Occipital lobe (tissue), 2 donors: ENCODE data around the gene MSS51. TPM values are rescaled to one million over a fixed set of nuclear protein-coding genes. Genes with fewer than 3 reads are reported as not detected.

Source experiments
- DNase-seq: peaks from one replicate; lab custom pipeline; 2025; lab: John Stamatoyannopoulos, UW
- total RNA-seq: library from RNA; depleted of rRNA; stranded (reverse); fragments of >200 nt; gene quantifications from one replicate; pipeline ENCODE4 v1.2.3, GENCODE V29; 2014

The MSS51 gene
- 3.7 TPM for total RNA-seq

DNA sequence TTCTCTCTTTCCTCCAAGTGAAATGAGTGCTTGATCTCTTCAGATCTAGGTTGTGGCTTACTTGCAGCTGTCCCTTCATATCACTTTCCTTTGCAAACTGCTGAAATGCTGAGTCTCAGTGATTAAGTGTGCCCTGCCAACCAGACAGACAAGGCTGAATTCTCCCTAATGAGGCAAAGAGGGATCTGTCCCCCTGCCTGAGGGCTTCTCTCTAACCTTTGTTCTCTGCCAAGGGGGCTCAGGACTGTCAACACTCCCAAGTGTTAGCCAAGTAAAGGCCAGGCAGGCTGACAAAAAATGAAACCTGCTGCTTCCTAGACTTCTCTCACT is at the start of gene MSS51:
Gene MSS51 (minus strand): TSS at position 24 of the 330 bp plus-strand sequence. CDS start 5,277 bp downstream, outside the sequence.
- DNase-seq: no peak

- no peak for DNase-seq
These were observed 46.8 kb upstream of the MSS51 start for GRCh38 chr10:73480158-73480557.

DNA sequence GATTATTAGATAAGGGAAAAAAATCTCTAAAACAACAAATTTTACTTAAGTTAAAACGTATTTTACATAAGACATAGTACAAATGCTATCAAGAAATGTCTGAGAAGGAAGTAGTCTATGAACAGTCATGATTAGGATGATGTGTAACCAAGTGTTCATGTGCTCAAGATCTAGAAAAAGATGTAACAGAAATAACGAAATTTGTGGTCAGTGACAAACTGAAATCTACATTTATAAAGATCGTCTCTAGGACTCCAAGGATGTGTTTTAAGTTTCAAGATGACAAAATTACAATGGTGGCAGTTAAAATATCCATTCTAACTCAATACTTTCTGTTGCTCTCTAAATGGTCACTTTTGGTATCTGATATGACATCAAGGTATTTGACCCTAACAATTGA is 45.3 kb upstream of the MSS51 start:
- DNase-seq: no peak

DNA sequence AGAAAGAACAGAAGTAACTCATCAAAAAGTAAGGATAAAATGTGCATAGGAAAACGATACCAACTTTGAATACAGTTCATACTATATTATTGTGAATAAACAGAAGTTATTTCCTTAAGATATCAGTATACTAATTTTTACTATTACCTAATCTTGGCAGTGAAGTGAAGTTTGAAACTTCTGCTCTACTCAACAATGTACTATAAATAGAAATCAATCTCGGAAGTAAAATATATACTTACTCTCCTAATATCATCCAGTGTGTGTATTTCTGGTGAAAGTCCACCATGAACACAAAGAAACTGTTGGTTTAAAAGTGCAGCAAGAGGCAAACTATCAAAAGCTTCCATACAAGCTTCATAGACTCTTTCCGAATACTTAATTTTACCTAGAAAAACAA is 37.9 kb upstream of the MSS51 start:
- no peak for DNase-seq

DNA sequence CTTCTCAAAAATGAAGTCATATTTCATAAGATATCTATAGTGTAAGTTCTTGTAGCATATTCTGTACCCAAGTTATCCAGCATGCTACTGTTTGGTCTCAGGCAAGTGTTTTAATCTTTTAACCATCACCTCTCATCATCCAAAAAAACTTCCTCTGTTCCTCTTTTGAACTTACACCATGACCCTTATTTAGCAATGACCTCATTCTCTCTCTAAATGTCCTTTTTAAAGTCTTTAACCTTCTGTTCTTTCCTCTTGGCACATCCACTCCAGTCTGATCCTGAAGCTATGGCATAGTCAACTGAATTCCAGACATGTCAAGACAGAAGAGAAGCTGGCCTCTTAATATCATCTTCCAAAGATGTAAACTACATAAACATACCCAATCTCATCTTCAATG is 36.2 kb upstream of the MSS51 start:
- DNase-seq: no peak

DNA sequence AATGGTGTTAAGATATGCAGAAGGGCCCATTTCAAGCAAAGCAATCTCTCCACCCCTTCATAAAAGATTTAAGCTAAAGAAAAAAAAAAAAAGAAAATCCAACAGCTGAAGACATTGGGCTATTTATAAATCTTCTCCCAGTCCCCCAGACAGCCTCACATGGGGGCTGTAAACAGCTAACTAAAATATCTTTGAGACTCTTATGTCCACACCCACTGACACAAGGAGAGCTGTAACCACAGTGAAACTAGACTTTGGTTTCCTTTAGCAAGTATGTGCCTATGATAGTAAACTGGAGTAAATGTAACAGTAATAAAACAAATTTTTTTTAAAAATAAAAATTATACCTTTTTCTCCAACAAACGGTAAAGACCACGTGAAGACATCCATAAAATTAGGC is 33.8 kb upstream of the MSS51 start:
- DNase-seq: no peak

DNA sequence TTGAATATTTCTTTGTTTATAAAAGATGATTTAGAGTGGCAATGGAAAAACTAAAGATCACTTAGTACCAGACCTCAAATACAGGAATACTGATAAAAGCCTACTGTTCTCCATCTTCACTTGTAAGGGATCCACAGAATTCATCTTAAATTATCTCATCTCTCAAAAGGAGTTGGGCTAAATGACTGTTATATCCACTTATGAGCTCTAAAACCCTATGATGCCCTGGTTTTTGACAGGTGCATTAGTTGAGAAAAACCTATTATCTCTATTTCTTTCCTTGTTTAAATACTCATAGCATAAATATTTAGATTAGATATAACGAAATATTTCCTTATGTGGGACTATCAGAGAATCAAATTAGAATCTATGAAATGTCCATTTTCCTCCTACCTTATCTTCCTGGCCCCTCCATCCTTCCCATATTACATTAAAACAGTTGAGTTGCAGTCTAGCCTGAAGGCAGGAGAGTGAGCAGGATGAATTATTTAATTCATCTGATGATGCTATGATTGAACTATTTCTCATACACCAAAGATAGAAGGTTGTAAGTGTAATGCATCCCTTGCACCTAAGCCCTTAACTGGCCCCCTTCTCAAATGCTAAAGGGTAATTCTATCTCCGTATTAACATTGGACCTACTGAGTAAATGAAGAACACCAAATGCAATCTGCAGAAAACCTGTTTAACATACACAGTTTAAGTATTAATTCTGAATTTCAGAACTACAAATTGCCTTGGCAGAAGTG is 32.8 kb upstream of the MSS51 start:
- no peak for DNase-seq

- no peak for DNase-seq
These were observed 27.5 kb upstream of the MSS51 start for GRCh38 chr10:73460897-73461296.

GRCh38 chr10:73459683-73460314 is 26.4 kb upstream of the MSS51 start:
- no peak for DNase-seq

DNA sequence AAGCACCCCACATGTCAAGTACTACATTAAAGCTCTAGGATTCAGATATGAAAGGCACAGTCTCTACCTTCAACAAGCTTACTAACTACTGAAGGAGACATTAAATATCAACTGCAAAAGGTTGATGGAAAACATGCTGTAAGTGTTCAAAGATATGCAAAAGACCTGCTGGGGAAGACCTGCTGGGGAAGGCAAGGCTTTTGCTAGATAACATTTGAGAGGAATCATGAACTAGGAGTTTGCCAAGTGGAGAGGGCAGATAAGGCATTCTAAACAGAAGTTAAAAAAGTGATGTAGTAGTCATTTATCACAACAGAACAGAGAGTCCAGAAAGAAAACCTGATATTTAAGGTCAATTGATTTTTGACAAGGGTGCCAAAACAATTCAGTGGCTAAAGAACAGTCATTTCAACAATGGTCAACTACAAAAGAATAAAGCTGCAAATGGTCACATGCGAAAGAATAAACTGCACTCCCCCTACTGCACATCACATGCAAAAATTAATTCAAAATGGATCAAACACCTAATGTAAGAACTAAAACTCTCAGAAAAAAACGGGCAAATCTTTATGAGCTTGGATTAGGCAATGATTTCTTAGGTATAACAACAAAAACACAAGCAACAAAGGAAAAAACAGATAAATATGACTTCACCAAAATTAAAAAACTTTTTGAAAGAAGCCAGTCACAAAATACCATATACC is 23.0 kb upstream of the MSS51 start:
- no peak for DNase-seq

GRCh38 chr10:73449113-73449512 is 15.8 kb upstream of the MSS51 start:
- no peak for DNase-seq

GRCh38 chr10:73448384-73448783 is 15.0 kb upstream of the MSS51 start:
- no peak for DNase-seq

DNA sequence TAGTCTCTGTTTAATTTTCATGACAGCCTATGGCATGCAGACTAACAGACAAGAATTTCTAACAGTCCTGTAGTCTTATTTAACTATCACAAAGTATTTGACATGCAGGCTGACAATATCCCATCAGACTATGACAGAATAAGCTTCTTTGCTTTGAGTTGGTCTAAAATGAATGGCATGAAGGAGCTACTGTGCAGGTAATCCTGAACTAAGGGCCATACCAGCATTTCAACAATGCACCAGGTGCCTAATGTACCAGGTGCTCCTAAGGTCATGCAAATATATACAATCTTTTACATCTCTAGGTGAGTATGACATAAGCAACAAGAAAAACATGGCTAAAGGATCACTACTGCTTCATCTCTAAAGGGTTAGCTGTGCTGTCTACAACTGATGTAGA is 13.6 kb upstream of the MSS51 start:
- no peak for DNase-seq

DNA sequence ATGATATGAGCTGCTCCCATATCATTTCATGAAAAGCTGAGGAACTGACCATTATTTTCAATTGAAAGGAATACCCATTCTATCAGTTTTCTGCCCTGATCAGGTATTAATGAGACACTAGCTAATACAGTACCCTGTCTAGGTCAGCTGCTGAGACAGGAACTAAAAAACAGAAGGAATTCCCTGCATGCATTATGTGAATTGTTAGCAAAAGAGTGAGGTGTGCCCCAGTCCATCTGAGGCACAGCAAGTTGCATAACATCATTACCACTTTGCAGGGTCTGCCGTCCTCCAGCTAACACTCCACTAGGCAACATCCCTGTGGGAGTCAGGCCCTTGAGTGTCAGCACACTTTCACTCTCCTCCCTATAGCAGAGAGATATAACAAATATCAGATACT is 11.1 kb upstream of the MSS51 start:
- DNase-seq: no peak

- DNase-seq: peak; percentile 21
These were observed 6.4 kb upstream of the MSS51 start for GRCh38 chr10:73439605-73440312.

DNA sequence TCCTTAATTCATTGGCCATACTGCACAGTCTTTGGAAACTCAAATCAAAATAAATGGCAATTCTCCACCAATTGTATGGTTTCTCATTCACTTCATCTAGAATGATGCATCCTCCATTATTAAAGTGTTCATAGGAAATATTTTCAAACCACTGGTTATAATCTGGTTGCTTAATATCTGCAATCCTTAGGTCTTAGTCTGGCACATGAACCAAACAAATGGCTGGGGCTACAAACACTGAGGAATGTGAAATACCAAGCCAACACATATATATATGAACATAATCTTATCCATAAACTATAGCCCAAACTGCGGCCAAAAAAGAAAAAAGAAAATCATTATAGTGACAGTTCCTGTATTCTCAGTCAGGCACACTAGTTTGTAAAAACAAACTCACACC is 5.7 kb upstream of the MSS51 start:
- no peak for DNase-seq

GRCh38 chr10:73432646-73433537 is 469 bp downstream of the MSS51 start:
- no peak for DNase-seq

DNA sequence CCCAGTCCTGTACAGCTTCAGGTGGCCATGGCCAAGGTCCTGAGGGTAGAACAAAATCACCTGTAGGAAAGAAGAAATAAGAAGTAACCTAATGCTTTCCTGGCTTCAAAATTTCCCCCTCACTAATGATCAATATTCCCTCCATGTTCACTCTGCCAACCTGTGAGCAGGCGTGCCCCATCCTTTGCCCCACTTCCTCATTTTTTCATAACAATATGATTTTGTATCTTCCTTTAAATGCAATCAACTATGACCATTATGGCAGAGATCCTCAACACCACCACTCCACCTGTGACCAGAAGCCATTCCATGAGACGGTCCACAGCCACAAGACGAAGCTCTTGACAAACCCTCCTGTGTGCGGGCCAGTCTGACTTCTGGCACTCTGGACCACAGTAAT is 7.0 kb downstream of the MSS51 start:
- no peak for DNase-seq

DNA sequence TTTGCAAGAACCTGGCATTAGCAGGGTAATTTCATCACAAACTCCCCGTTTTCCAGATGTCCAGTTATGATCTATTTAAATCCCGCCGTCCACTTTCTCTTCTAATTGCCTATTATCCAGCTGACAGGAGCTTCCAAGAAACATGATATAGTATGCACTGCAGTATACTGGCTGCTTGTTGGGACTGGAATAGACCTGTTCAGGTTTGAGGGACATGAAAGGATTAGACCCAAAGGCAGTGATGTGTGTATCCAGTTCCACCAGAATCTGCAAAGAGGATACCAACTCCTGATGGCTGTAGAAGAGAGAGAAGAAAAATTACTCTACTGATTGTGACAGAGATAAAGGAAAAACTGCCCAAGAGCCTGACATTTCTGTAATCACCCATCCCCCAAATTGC is 8.9 kb downstream of the MSS51 start:
- no peak for DNase-seq

GRCh38 chr10:73423309-73423708 is 10.1 kb downstream of the MSS51 start:
- no peak for DNase-seq

DNA sequence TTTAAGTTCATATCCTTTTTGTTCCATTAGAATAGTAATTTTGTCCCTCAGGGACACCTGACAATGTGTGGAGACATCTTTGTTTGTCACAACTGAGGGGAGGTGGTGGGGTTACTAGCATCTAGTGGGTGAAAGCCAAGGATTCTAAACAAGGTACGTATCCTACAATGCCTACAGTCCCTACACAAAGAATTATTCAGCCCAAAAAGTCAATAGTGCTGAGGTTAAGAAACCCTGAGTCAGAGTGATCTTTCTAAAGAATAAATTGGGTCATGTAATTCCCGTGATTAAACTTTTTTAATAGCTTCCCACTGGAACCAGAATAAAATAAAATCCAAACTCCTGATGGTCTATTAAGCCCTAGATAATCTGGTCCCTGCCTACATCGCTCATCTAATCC is 16.8 kb downstream of the MSS51 start:
- no peak for DNase-seq
